Esophagus muscularis mucosa (tissue), 4 donors: ENCODE measurements around the gene PTPN1. TPM values are rescaled to one million over a fixed set of nuclear protein-coding genes. Genes with fewer than 3 reads are reported as not detected.

Experiments
- DNase-seq: peaks from one replicate; pipeline ENCODE4 v3.0.0-alpha.2; 2017; ENCODE audit errors: extremely low spot score
- H3K27ac ChIP-seq, 4 donors: fragments of 200-600 bp; sonication (generic); replicated peaks in 1 of 4; 1 replicate in 3 of 4; 2 replicates in 1 of 4; pipeline ENCODE4 v1.5.1; 2016 to 2019; ENCODE audit warnings: mild to moderate bottlenecking in 1 of 4
- H3K27me3 ChIP-seq, 4 donors: fragments of 200-600 bp; sonication (generic); one replicate each; pipeline versions ENCODE4 v1.5.1 to v1.6.0; 2016 to 2019
- H3K36me3 ChIP-seq, 4 donors: fragments of 200-600 bp; sonication (generic); one replicate each; pipeline ENCODE4 v1.5.1; 2016 to 2019
- H3K4me1 ChIP-seq, 4 donors: fragments of 200-600 bp; sonication (generic); one replicate each; pipeline ENCODE4 v1.5.1; 2016 to 2019
- H3K4me3 ChIP-seq, 4 donors: fragments of 200-600 bp; sonication (generic); 1 replicate in 2 of 4; 2 replicates in 2 of 4; pipeline ENCODE4 v1.5.1; 2016 to 2019; ENCODE audit warnings: mild to moderate bottlenecking in 4 of 4, moderate library complexity in 1 of 4
- H3K9me3 ChIP-seq, 4 donors: fragments of 200-600 bp; sonication (generic); 1 replicate in 3 of 4; 2 replicates in 1 of 4; pipeline ENCODE4 v1.5.1; 2016 to 2019
- CTCF ChIP-seq, 3 experiments: fragments of 200-600 bp in 2 of 3; fragments of 450-650 bp in 1 of 3; sonication (generic) in 2 of 3; IDR thresholded peaks; one replicate each; pipeline ENCODE4 v1.5.1; 2017 to 2019; ENCODE audit warnings: antibody characterized with exemption in 3 of 3, mild to moderate bottlenecking in 2 of 3, moderate library complexity in 1 of 3
- EP300 ChIP-seq: sonication (generic); formaldehyde crosslinking; IDR thresholded peaks from one replicate; pipeline ENCODE4 v1.6.1; 2017; ENCODE audit warnings: antibody characterized with exemption
- POLR2A ChIP-seq: fragments of 450-650 bp; IDR thresholded peaks from one replicate; pipeline ENCODE4 v1.6.1; 2017; ENCODE audit warnings: antibody characterized with exemption, moderate library complexity, mild to moderate bottlenecking, low read depth
- POLR2AphosphoS5 ChIP-seq, 2 donors: sonication (generic); formaldehyde crosslinking; IDR thresholded peaks; one replicate each; pipeline ENCODE4 v1.6.1; 2017; ENCODE audit warnings: antibody characterized with exemption in 2 of 2
- WGBS: methylation state at CpG from one replicate; pipeline ENCODE4 v1.1.5; 2018; 5-methylcytosine and 5-hydroxymethylcytosine counted together
- intact Hi-C: fragments of 100-400 bp; cut with DNase I; formaldehyde crosslinking; loops from one replicate; pipeline ENCODE4 v1.15.1; 2023
- total RNA-seq, 4 donors: library from RNA; depleted of rRNA; stranded (reverse); fragments of >200 nt; gene quantifications; one replicate each; pipeline versions ENCODE4 v1.1.0 to v1.2.1, GENCODE V29; 2016

Gene PTPN1
- total RNA-seq, 4 donors from 2014 or later: 21.2 to 49.0 (median 41.0) TPM

- Histone ChIP-seq H3K9me3 (no peaks in the 10 kb centered on the region), H3K36me3 (peaks cover 6 to 58% (median 42%) of the 10 kb centered on the region in 4 donors), H3K4me1 (peaks cover 15 to 36% (median 20%) of the 10 kb centered on the region in 4 donors), H3K27ac (no peak overlapping the region), H3K4me3 (no peak overlapping the region), H3K27me3 (peaks cover 0 to 4% (median 0%) of the 10 kb centered on the region in 4 donors)
- intact Hi-C loops: no loop called here
- WGBS: 91% methylated on average over 4 of the region's 11 CpGs
- no peak for DNase-seq
- TF ChIP-seq EP300 (no peak), POLR2AphosphoS5 (IDR thresholded peaks at IDR 0.05) (peak in 1 of 2 donors; percentile 12)
Observed at GRCh38 chr20:50590348-50590664, 80.1 kb downstream of the PTPN1 start.

DNA sequence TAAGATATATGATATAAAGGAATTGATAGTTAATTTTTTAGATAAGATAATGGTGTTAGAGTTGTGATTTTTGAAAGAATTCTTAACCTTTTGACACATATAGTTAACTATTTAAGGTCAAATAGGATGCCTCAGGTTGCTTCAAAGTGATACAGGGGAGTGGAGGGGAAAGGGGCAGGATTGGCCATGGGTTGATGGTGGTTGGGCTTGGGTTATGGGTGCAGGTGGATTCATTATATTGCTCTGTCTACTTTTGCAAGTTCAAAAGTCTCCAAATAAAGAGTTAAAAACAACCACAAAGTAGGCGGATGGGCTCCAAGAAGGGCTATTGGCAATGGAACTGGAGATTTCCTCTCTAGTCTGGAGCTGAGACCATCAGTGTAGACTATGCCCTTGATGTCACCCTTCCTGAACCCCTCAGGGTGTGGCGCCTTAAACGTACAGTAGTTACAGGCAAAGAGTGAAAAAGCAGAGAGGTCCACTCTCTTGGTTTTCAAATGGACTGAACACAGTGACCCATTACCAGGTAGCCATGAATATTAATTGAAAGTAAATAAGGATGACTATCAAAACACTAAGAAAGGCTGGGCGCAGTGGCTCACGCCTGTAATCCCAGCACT, 81.2 kb downstream of the PTPN1 start:
- WGBS: 78% methylated on average over 5 of the region's 5 CpGs
- Histone ChIP-seq H3K4me1 (peaks cover 18 to 41% (median 23%) of the 10 kb centered on the region in 4 donors), H3K27ac (no peak overlapping the region), H3K27me3 (peaks cover 0 to 14% (median 2%) of the 10 kb centered on the region in 4 donors), H3K36me3 (peaks cover 6 to 48% (median 31%) of the 10 kb centered on the region in 4 donors), H3K9me3 (no peaks in the 10 kb centered on the region), H3K4me3 (no peak overlapping the region)
- DNase-seq: no peak
- TF ChIP-seq POLR2A: no peak
- TF ChIP-seq EP300: no peak
- intact Hi-C loops: no loop called here

DNA sequence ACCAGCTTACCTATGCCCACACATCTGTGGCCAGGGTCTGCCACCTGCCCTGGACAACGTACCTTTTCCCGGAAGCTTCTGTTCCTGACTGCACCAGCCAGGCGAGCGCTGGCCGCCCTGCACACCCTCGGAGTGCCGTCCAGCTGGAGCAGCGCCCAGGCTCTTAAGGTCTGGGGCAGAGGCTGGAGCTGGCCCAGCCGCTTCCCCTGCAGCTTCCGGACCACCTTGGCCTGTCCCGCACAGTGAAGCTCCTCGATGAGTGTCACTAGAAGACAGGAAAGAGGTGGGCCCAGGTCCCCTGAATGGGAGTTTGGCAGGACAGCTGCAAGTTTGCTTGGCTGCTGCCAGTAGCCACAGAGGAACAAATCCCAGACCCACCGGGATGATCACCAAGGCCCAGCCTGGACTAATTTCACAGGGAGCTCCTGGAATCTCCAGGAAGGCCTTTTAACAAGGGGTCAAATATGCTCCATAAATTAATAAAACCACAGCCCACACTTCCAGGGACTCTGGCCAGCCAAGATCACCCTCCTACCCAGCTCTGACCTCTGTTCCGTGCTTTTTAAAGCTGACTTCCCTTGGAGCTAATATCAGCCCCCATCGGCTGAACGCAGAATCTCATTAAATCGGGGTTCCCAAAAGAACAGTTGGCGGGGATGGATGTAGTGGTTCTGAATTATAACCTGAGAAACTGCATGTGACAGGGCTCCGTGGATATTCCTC, 82.3 kb downstream of the PTPN1 start:
- Histone ChIP-seq H3K9me3 (no peaks in the 10 kb centered on the region), H3K27me3 (peaks cover 0 to 26% (median 6%) of the 10 kb centered on the region in 4 donors), H3K27ac (no peak overlapping the region), H3K36me3 (peaks cover 0 to 37% (median 20%) of the 10 kb centered on the region in 4 donors), H3K4me3 (no peak overlapping the region), H3K4me1 (peaks cover 18 to 41% (median 27%) of the 10 kb centered on the region in 4 donors)
- DNase-seq: no peak
- intact Hi-C loops: no loop called here
- 51% methylated on average over 13 of the region's 19 CpGs for WGBS
- peak in 1 of 2 donors; percentile 29 for TF ChIP-seq POLR2AphosphoS5 (IDR thresholded peaks at IDR 0.05)
- TF ChIP-seq EP300: no peak

GRCh38 chr20:50593005-50593335, 82.8 kb downstream of the PTPN1 start:
- H3K4me3 ChIP-seq: no peak overlapping the region
- H3K4me1 ChIP-seq: peaks cover 18 to 38% (median 27%) of the 10 kb centered on the region in 4 donors
- no peak for DNase-seq
- no peaks in the 10 kb centered on the region for H3K9me3 ChIP-seq
- peaks cover 0 to 31% (median 6%) of the 10 kb centered on the region in 4 donors for H3K27me3 ChIP-seq
- 96% methylated on average over 4 of the region's 9 CpGs for WGBS
- H3K27ac ChIP-seq: no peak overlapping the region
- intact Hi-C loops: no loop called here
- peaks cover 0 to 32% (median 16%) of the 10 kb centered on the region in 4 donors for H3K36me3 ChIP-seq
- TF ChIP-seq EP300: no peak
- no peak for TF ChIP-seq CTCF (IDR thresholded peaks at IDR 0.05)
- TF ChIP-seq POLR2AphosphoS5 (IDR thresholded peaks at IDR 0.05): no peak

DNA sequence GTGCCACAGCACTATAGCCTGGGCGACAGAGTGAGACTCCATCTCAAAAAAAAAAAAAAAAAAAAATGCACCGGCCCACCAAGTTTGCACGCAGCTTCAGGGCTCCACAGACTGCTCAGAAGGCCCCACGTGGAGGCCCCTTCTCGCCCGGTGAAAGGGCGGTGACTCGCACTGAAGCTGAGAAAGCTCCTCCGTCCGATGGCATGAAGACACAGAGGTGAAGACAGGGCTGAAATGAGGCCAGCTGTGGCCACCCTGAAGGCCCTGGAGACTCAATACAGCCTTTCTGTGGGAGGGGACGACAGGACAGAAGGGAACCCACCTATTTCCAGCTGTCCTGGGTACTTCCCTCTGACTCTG, 84.0 kb downstream of the PTPN1 start:
- intact Hi-C loops: no loop called here
- 85% methylated on average over 10 of the region's 11 CpGs for WGBS
- H3K9me3 ChIP-seq: no peaks in the 10 kb centered on the region
- no peak for DNase-seq
- peaks cover 18 to 35% (median 27%) of the 10 kb centered on the region in 4 donors for H3K4me1 ChIP-seq
- peaks cover 0 to 42% (median 6%) of the 10 kb centered on the region in 4 donors for H3K27me3 ChIP-seq
- TF ChIP-seq CTCF (IDR thresholded peaks at IDR 0.05) (no peak), POLR2AphosphoS5 (IDR thresholded peaks at IDR 0.05) (no peak), POLR2A (no peak), EP300 (no peak)
- peaks cover 0 to 26% (median 13%) of the 10 kb centered on the region in 4 donors for H3K36me3 ChIP-seq
- H3K27ac ChIP-seq: no peak overlapping the region
- no peak overlapping the region for H3K4me3 ChIP-seq

DNA sequence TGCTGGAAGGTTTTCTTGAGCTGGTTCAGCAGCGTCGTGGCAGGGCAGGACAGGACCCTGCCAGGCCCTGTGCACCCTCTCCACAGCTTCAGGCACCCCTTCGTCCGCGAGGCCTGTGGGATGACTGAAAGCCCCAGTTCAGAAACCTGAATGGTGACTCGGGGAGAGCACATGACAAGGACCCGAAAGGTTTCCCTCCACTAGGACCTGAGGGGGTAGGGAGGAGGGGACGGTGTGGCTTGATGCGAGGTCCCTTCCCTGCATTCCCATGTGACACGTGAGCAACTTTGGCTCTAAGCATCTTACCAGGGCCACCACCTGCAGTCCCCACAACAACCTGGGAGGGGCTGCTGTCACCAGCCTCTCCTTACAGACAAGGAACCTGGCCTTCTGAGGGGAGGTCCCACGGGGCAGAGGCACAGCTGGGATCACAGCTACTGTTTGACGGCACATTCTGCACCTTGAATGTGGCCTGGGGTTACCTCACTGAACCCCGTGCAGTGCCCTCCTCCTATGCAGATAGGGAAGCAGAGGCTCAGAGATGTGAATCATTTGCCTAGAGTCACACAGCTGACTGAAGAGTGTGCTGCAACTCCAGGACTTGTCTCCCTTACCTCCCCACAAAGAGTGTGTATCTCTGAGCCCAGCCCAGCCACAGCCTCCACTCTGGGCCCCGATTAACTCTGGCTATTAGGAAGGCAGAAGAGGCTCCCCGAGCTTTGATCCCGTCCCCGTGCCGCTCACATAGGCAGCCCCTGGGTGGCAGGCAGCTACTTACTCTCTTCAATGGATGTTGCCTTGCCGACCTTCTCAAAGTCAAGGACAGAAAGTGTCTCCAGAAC, 84.6 kb downstream of the PTPN1 start:
- intact Hi-C loops: no loop called here

More for the DNA sequence above, 84.6 kb downstream of the PTPN1 start:
- Histone ChIP-seq H3K27me3 (peaks cover 0 to 48% (median 6%) of the 10 kb centered on the region in 4 donors), H3K4me1 (peaks cover 18 to 35% (median 27%) of the 10 kb centered on the region in 4 donors), H3K27ac (no peak overlapping the region), H3K9me3 (no peaks in the 10 kb centered on the region), H3K36me3 (peaks cover 0 to 20% (median 8%) of the 10 kb centered on the region in 4 donors), H3K4me3 (no peak overlapping the region)
- WGBS: 74% methylated on average over 13 of the region's 19 CpGs
- no peak for TF ChIP-seq POLR2A
- TF ChIP-seq POLR2AphosphoS5 (IDR thresholded peaks at IDR 0.05): peak in 1 of 2 donors; percentile 21
- no peak for DNase-seq
